Measurements from ENCODE around the gene FHOD3.

Gene FHOD3

DNA sequence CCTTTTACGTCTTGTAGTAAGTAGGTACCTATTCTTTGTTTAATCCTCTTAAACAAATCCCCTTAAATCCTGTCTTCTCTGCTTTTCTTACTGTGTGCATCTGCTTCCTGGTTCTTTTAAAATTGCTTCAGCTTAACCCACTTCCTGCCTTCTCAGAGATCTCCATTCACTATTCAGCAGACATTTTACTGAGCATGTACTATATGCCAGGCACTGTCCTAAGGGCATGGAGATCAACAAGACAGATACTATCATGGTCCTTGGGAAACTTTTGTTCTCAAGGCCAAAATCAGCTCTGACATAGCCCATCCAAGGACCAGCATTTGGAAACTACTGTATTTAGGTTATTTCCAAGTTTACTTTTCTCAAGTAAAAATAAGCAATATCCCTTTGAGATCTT is 303.8 kb downstream of the FHOD3 start:
- no peak for DNase-seq

DNA sequence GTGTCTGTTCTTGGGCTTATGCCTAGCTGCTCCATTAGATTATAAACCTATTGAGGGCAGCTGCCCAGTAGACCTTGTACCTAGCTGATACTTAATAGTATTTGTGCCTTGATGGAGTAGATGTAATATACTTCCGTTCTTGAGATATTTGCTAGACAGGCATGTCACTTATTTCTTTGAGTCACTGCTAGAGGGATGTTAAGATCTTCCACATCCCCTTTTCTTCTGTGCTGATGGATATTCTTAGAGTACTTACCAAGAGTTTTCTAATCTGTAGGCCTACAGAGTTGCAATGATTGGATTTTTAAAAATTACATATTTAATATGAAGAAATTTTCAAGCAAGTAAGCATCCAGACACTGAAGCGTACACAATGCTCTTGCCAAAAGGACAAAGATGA is 304.6 kb downstream of the FHOD3 start:
- no peak for DNase-seq

- DNase-seq: no peak
Observed at GRCh38 chr18:36602620-36603019, 305.1 kb downstream of the FHOD3 start.

GRCh38 chr18:36608107-36608506 is 310.6 kb downstream of the FHOD3 start:
- no peak for DNase-seq

DNA sequence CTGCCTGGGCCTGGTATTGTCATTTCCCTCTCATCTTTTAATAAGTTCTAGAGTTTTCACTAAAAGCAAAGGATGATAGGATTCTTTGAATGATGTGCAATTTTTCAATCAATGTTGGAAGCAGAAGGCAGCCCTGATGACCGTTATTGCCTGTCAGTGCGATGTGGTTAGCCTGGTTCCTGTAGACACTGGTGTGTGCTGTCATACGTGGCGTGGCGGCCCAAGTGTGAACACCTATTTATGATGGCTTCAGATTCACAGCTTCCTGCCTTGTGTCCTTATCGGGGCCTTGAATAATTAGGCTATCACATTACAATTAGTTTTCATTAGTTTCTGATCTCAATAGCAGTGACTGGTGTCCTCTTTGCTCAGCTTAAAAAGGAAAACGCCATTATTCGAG is 312.7 kb downstream of the FHOD3 start:
- DNase-seq: no peak

- DNase-seq: no peak
Observed at GRCh38 chr18:36610661-36611060, 313.1 kb downstream of the FHOD3 start.

DNA sequence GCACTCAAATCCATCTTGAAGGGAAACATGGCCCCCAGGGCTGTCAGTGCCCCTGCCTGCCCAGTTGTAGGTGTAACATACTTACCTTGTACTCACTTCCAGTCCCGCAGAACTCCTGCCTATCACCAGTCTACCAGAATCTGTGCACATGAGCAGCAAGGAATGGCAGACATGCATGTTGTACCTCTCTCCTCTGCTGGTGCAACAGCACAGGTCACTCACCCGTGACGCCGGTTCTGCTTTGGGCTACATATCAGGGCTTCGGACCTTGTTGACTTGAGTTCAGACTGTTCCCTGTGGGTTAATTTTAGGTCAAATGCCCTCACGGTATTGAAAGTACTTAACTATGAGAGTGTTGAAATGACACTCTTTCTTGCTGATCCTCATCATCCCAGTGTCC is 315.6 kb downstream of the FHOD3 start:
- DNase-seq: no peak

GRCh38 chr18:36613810-36614209 is 316.3 kb downstream of the FHOD3 start:
- DNase-seq: no peak

DNA sequence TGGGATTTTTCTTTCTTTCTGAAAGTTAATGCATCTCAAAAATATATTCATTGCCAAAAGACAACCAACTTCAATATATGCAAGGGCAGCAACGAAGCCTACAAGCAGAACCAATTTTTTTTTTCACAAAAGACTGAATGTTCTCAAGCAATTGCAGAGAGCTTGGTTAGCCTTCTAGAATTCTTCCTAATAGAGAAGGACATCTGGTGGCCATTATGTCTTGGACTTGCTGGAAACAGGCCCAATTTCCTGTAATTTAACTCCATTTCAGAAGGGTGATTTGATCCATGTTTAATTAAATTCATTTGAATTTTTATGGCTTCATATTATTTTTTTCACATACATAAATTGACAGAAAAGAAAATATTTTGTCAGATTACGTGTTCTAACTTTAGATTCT is 323.3 kb downstream of the FHOD3 start:
- DNase-seq: no peak

DNA sequence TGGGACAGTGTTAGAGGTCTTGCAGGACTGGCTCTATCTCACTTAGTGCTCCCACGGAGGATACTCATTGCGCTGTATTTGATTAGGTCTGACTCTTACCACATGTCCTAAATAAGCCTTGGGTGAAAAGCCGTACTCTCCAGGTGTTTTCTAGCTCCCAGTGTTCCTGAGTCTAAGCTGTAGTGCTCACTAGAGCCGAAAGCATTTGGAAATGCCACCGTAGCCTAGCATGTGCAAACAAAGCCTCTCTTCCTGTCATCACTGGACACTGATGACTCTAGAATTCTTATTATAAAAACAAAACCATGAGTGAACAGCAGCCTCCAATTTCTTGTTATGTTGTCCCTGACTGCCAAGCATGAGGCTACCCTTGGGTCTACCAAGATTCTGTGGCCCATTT is 325.1 kb downstream of the FHOD3 start:
- DNase-seq: no peak

GRCh38 chr18:36623091-36623490 is 325.6 kb downstream of the FHOD3 start:
- DNase-seq: no peak

DNA sequence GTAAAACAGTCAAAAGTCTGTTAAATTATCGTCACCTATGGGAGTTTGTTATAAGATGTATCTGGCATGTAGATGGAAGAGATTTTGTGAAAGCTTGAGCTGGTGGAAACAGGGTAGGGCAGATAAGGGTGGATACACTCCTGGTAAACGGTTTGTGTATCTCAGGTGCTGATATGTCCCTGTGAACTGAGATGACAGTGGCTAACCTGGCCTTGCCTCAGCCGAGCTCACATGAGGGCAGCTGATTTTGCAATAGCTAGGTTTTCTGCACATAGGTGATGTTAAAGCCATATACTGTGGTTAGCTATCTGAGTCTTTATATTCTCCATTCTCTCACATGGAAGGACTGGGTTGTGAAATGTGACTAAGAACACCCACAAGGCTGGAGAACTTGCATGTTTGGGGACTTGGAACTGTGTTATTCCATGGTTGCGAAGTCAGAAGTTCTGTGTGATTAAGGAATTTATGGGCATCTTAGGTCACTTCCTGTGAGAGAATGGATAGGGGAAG is 326.2 kb downstream of the FHOD3 start:
- no peak for DNase-seq

DNA sequence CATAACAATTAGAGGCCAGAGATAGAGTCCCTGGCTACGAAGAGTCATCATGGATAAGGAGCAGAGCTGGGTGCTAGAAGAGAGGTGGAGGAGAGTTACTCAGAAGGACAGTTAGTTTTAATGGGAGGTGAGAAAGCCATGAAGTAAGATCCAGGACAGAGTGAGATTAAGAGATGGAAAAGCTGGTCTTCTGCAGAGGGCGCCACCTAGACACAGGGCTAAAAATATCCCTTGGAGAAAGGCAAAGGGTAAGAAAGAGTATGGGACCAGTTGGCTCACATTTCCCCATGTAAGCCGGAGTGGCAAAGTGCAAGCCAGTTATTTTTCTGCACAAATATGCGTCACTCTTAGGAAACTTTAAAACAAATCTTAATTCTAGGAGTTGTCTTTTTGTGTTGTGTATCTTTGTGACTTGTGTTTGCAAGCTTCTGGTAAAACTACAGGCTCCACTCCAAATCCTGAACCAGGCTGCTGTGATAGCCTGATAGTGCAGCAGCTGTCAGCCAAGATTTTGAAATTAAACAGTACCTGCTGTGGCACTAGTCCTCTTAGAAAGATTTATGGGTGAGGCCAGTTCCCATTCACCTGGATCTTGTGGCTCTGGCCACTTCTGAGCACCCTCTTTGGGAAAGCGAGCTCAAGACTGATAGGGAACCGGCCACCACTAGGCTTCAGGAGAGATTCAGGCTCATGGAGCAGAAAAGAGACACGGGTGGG is 327.1 kb downstream of the FHOD3 start:
- no peak for DNase-seq

- DNase-seq: no peak
Observed at GRCh38 chr18:36625386-36625785, 327.9 kb downstream of the FHOD3 start.

DNA sequence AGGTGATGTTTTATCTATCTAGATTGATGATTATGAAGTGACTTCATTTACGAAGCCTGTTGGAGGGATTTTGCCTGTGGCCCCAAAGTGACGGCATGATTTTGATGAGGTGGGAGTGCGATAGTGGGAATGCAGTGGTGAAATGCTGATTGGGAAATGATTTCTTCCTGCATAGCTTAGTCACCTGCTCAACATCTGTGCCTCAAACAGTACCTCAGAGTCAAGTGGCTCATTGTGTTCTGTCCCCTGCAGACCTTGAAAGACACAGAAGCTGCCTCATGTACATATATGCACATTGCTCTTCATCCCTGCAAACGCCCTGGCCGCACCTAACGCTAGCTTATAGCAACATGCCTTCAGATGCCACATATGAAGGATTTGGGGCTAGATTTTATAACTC is 330.1 kb downstream of the FHOD3 start:
- DNase-seq: no peak

DNA sequence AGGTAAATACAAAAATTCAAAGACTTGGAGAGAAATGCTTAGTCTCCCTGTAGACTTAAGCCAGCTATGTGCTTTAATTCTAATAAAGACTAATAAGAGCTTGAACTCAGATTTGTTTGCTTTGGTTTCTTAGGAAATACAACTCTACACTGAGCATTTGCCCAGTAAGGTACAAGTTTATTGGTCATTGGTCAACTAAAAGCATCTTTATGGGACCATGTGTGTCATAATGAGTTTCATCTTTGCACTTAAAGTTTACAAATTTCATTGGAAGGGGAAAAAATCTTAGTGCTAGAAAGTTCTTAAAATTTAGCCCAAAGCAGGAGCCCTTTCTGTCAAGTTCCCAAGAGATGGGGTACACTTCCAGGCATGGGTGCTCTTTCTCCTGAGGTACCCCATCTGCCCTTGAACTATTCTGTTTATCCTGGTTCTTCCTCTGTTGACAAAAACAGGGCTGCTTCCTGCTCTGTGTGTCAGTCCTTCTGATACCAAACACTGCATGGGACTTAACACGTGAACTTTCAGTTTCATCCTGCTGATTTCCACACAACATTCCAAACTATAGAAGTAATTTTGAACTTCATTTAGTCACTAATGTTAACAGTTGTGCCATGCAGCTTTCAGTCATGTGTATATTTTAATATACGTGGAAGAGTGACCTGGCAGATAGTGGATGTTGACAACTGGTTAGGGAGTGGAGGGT is 331.1 kb downstream of the FHOD3 start:
- no peak for DNase-seq

DNA sequence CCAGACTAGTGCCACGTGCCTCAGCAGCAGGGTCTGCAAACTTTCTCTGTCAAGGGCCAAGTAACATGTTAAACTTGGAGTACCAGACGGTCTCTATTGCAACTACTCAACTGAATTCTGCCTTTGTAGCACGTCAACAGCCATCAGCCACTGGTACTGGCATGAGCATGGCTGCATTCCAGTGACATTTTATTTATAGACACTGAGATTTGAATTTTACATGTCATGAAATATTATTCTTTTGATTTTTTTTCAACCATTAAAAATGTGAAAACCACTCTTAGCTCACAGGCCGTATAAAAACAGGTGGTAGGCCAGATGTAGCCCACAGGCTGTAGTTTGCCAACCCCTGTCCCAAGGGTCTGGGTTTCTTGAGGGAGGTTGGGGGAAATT is 331.6 kb downstream of the FHOD3 start:
- no peak for DNase-seq

- DNase-seq: no peak
Observed at GRCh38 chr18:36629836-36630235, 332.3 kb downstream of the FHOD3 start.

GRCh38 chr18:36630917-36631316 is 333.4 kb downstream of the FHOD3 start:
- DNase-seq: no peak

GRCh38 chr18:36633961-36634412 is 336.5 kb downstream of the FHOD3 start:
- DNase-seq: no peak

GRCh38 chr18:36634573-36635216 is 337.2 kb downstream of the FHOD3 start:
- DNase-seq: no peak

DNA sequence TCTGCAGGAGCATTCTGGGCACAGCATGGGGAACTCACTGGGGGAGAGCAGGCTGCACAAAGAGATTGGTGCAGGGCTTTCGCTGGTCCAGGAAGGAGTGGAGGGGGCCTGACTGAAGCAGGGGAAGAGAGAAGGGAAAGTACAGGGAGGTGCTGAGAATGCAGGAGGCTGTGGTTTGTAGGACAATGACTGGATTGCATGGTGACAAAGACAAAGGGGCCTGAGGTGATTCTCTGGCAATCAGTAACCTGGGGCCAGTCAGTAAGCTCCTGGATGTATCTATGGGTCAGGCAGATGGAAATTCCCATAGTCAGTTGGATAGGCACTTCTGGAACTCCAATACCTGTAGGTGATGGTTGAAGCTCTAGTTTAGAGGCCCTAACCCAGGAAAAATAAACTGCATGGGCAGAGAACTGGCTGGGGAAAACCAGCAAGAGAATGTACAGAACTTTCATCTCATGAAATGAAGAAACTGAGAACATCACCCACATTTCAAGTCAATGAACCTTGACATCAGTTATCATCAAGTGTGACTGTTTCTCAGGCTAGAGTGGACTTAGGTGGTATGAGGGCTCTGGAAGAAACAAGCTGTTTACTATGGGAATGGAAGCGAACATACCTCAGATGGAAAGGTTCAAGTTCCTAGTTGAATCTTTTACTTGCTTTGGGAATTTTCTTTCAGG is 338.0 kb downstream of the FHOD3 start:
- DNase-seq: no peak

DNA sequence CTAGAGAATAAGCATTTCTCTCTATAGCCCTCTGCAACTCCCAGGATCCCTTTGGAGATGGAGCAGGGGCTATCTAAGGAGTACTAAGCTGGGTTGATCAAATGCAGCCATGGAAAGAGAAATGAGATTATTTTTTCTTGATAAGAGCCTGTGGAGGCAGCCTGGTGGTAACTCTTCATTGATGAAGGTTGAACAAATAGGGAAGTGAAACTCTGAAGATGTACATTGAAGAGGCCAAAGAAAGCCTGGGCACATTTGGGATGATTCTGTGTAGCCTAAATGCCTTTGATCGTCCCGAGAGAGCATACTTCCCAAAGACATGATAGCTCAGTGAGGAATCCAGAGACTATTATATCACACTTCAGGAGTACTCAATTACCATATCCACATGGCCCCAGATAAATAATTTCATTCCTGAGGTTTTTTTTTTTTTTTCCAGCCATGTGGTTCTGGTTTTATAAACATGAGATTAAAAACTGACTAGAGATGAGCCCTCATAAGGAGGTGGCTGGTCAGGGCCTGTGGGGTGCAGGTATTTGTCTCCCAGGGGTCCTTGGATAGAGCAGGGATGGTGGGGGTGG is 338.8 kb downstream of the FHOD3 start:
- DNase-seq: no peak

Data from left hindlimb (tissue), 1 donor.